Measurements from ENCODE around the gene CFAP46.

GRCh38 chr10:132910901-132911785 is 31.2 kb downstream of the CFAP46 start:
- TF ChIP-seq CTCF (IDR thresholded peaks at IDR 0.05): no peak
- TF ChIP-seq POLR2A (IDR thresholded peaks at IDR 0.05; ENCODE audit: low read depth): no peak
- TF ChIP-seq EP300 (IDR thresholded peaks at IDR 0.05): no peak
